ENCODE results near the gene REPS2.

GRCh38 chrX:16923157-16923556 lies 23.3 kb upstream of the REPS2 start:
- no peak for TF ChIP-seq POLR2A (IDR thresholded peaks at IDR 0.05)
- TF ChIP-seq, protein P1, sequence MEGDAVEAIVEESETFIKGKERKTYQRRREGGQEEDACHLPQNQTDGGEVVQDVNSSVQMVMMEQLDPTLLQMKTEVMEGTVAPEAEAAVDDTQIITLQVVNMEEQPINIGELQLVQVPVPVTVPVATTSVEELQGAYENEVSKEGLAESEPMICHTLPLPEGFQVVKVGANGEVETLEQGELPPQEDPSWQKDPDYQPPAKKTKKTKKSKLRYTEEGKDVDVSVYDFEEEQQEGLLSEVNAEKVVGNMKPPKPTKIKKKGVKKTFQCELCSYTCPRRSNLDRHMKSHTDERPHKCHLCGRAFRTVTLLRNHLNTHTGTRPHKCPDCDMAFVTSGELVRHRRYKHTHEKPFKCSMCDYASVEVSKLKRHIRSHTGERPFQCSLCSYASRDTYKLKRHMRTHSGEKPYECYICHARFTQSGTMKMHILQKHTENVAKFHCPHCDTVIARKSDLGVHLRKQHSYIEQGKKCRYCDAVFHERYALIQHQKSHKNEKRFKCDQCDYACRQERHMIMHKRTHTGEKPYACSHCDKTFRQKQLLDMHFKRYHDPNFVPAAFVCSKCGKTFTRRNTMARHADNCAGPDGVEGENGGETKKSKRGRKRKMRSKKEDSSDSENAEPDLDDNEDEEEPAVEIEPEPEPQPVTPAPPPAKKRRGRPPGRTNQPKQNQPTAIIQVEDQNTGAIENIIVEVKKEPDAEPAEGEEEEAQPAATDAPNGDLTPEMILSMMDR (IDR thresholded peaks at IDR 0.05), result no peak
